ENCODE data around the gene CDK4.

Gene CDK4

DNA sequence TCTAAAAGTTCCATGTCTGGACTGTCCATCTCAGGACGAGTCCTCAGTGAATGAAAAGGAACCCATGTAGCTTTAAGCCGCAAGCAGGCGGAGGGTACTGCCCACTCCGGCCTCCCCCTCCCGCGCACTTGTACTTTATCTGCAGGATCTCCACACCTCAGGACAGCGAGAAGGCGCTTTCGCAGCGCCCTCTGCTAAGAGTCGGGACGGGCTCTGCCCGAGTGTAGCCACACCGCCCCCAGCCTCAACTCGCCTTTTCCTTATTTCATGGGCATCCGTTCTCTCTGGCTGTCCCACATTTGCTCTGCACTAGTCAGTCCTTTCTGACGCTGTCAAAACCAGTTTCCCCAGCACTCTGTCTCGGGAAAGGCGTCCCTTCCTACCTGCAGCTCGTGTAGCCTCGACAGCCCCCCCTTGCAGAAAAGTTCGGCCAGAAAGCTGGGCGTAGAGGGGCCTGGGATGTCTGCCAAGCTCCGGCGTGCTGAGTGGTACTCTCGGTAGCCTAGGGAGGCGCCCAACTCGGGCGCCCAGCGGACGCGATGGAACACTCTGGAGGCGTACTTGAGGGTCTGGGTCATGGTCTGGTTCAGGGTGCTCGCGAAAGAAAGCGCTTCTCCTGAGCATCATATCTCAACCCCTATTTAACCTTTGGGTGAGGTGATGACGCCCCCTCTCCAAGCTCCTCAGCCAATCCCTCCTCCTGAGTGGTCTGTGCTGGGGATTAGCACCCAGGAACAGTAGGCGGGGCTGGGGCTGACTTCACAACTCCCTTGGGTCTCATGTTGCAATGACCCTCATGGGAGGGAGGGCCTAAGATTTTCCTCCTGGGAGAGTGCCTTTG lies 14.6 kb upstream of the CDK4 start, which contains the start of gene CYP27B1:
Gene CYP27B1, minus strand, starts transcription at position 615 of the 841 bp plus-strand sequence. Its CDS starts 37 bp downstream, at position 578.
- peak; percentile 81 for DNase-seq
- peaks cover 2% of the 10 kb centered on the region for H3K36me3 ChIP-seq (ENCODE audit: control insufficient read depth, insufficient read depth, low read length)
- peaks cover 9% of the 10 kb centered on the region for H3K4me1 ChIP-seq (ENCODE audit: control insufficient read depth, low read depth, low read length)
- no peak within 1 kb of the TSS for H4K8ac ChIP-seq (ENCODE audit: low read depth, low read length)
- no peak within 1 kb of the TSS for H2BK120ac ChIP-seq (ENCODE audit: low read depth, low read length)
- H3K79me1 ChIP-seq (ENCODE audit: low read length), result peaks cover 8% of the 10 kb centered on the region
- peak within 1 kb of the TSS; percentile 66 for H3K56ac ChIP-seq (ENCODE audit: low read length)
- no peak within 1 kb of the TSS for H2BK15ac ChIP-seq (replicated peaks; ENCODE audit: low read depth)
- H3K23ac ChIP-seq (ENCODE audit: low read length), result no peak within 1 kb of the TSS
- no peak within 1 kb of the TSS for H3K4ac ChIP-seq (ENCODE audit: low read depth, low read length)
- H3K18ac ChIP-seq (ENCODE audit: low read length), result no peak within 1 kb of the TSS
- no peak within 1 kb of the TSS for H3K27ac ChIP-seq (ENCODE audit: low read depth, low read length)
- H4K5ac ChIP-seq (ENCODE audit: low read length), result no peak within 1 kb of the TSS
- no peak within 1 kb of the TSS for H2AK5ac ChIP-seq (ENCODE audit: low read length)
- H3K4me2 ChIP-seq (ENCODE audit: low read length), result peak within 1 kb of the TSS; percentile 28
- H2BK5ac ChIP-seq (ENCODE audit: low read length), result no peak within 1 kb of the TSS
- no CpG with 5 or more reads among the region's 38 CpGs for WGBS (ENCODE audit: extremely low coverage, insufficient coverage, low lambda C conversion rate)
- peak within 1 kb of the TSS; percentile 38 for H3K9ac ChIP-seq (ENCODE audit: low read length)
- H3K27me3 ChIP-seq (ENCODE audit: insufficient read depth, low read length, poor library complexity), result peaks cover 19% of the 10 kb centered on the region
- peaks cover 3% of the 10 kb centered on the region for H3K79me2 ChIP-seq (ENCODE audit: control insufficient read depth, insufficient read depth, low read length)
- no peak within 1 kb of the TSS for H3K4me3 ChIP-seq (ENCODE audit: low read length)

DNA sequence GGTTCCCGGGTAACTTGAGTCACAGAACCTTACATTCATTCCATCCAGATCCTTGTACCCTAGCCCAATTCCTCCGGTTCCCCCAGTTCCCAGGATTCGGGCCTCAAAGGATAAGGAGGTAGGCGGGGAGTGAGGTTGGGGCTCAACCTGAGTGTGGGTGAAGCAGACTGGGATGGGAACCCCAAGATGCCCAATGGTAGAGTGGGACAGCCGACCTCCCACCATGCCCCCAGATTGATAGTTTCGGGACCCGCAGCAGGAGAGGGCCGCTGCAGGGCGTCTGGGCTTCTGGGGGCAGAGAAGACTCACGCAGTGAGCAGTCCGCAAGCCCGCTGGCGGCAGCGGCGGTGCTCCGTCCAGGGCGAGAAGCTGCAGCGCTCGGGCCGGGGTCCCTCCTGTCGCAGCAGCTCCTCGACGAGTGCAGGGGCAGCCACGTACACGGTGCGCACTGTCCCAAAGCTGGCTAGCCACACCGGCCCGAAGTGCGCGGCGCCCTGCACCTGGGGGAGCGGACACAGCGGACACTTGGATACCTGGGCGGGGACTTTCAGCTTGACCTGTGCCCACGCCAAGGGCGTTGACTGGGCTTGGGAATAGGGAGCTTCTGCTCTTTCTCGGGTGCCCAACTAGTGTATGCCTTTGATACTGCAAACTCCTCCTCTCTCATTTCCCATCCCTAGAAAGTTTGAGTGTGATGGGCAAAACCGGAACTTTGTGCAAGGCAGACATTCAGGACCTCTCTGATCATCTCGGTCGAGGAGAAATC lies 13.8 kb upstream of the CDK4 start:
- peaks cover 9% of the 10 kb centered on the region for H3K4me1 ChIP-seq (ENCODE audit: control insufficient read depth, low read depth, low read length)
- no peak overlapping the region for H2BK15ac ChIP-seq (replicated peaks; ENCODE audit: low read depth)
- no peak overlapping the region for H3K23ac ChIP-seq (ENCODE audit: low read length)
- H3K79me2 ChIP-seq (ENCODE audit: control insufficient read depth, insufficient read depth, low read length), result no peaks in the 10 kb centered on the region
- H3K9ac ChIP-seq (ENCODE audit: low read length), result peak overlapping the region; percentile 51
- no peak for DNase-seq
- no CpG with 5 or more reads among the region's 40 CpGs for WGBS (ENCODE audit: extremely low coverage, insufficient coverage, low lambda C conversion rate)
- H3K79me1 ChIP-seq (ENCODE audit: low read length), result peaks cover 4% of the 10 kb centered on the region
- H3K4ac ChIP-seq (ENCODE audit: low read depth, low read length), result no peak overlapping the region
- no peak overlapping the region for H2BK120ac ChIP-seq (ENCODE audit: low read depth, low read length)
- H3K4me2 ChIP-seq (ENCODE audit: low read length), result peak overlapping the region; percentile 28
- H3K4me3 ChIP-seq (ENCODE audit: low read length), result no peak overlapping the region
- no peak overlapping the region for H3K18ac ChIP-seq (ENCODE audit: low read length)
- H3K27ac ChIP-seq (ENCODE audit: low read depth, low read length), result no peak overlapping the region
- H2BK5ac ChIP-seq (ENCODE audit: low read length), result no peak overlapping the region
- peaks cover 2% of the 10 kb centered on the region for H3K36me3 ChIP-seq (ENCODE audit: control insufficient read depth, insufficient read depth, low read length)
- H4K5ac ChIP-seq (ENCODE audit: low read length), result no peak overlapping the region
- no peak overlapping the region for H4K8ac ChIP-seq (ENCODE audit: low read depth, low read length)
- no peak overlapping the region for H2AK5ac ChIP-seq (ENCODE audit: low read length)
- peak overlapping the region; percentile 66 for H3K56ac ChIP-seq (ENCODE audit: low read length)
- peaks cover 19% of the 10 kb centered on the region for H3K27me3 ChIP-seq (ENCODE audit: insufficient read depth, low read length, poor library complexity)

DNA sequence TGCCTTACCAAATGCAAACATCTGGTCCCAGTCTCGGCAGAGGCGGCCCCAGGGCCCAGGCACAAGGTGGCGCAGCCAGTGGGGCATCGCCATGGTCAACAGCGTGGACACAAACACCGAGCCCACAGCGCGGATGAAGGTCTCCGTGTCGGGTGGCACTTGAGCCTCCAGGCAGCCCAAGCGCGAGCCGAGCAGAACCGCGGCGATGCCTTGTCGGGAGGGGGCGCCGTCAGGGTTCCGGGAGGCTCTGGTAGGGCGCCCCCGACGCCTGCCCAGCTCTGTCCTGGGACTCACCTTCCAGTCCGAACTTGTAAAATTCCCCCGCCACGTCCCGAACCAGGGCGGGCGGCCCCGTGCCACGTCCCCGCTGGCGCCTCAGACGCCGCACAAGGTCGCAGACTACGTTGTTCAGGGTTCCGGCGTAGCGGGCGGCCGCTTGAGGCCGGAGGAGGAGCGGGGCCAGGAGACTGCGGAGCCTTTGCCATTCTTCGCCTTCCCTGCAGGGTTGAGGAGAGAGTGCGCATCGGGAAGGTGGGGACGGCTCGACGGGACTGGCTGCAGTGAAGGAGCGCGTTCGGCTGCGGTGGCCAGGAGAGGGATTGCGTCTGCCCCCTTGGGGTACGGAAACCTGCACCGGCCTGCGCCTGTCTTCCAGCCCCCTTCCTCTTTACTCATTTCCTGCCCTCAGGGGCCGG lies 13.0 kb upstream of the CDK4 start:
- Histone ChIP-seq H3K23ac (ENCODE audit: low read length) (no peak overlapping the region), H3K79me2 (ENCODE audit: control insufficient read depth, insufficient read depth, low read length) (no peaks in the 10 kb centered on the region), H2BK15ac (replicated peaks; ENCODE audit: low read depth) (no peak overlapping the region), H2AK5ac (ENCODE audit: low read length) (no peak overlapping the region), H4K5ac (ENCODE audit: low read length) (no peak overlapping the region), H3K56ac (ENCODE audit: low read length) (peak overlapping the region; percentile 66), H3K4me2 (ENCODE audit: low read length) (peak overlapping the region; percentile 65), H3K27me3 (ENCODE audit: insufficient read depth, low read length, poor library complexity) (peaks cover 19% of the 10 kb centered on the region), H3K79me1 (ENCODE audit: low read length) (no peaks in the 10 kb centered on the region), H2BK5ac (ENCODE audit: low read length) (no peak overlapping the region), H2BK120ac (ENCODE audit: low read depth, low read length) (no peak overlapping the region), H3K18ac (ENCODE audit: low read length) (no peak overlapping the region), H3K4me1 (ENCODE audit: control insufficient read depth, low read depth, low read length) (peaks cover 9% of the 10 kb centered on the region), H3K4ac (ENCODE audit: low read depth, low read length) (no peak overlapping the region), H3K36me3 (ENCODE audit: control insufficient read depth, insufficient read depth, low read length) (peaks cover 2% of the 10 kb centered on the region), H3K27ac (ENCODE audit: low read depth, low read length) (no peak overlapping the region), H3K4me3 (ENCODE audit: low read length) (peak overlapping the region; percentile 10), H4K8ac (ENCODE audit: low read depth, low read length) (no peak overlapping the region), H3K9ac (ENCODE audit: low read length) (peak overlapping the region; percentile 54)
- WGBS (ENCODE audit: extremely low coverage, insufficient coverage, low lambda C conversion rate), result no CpG with 5 or more reads among the region's 60 CpGs
- DNase-seq, result peak; percentile 78

GRCh38 chr12:57764662-57765002 lies 12.5 kb upstream of the CDK4 start:
- no peak for DNase-seq
- H3K56ac ChIP-seq (ENCODE audit: low read length), result peak overlapping the region; percentile 66
- H3K23ac ChIP-seq (ENCODE audit: low read length), result no peak overlapping the region
- peaks cover 9% of the 10 kb centered on the region for H3K4me1 ChIP-seq (ENCODE audit: control insufficient read depth, low read depth, low read length)
- no peak overlapping the region for H3K4ac ChIP-seq (ENCODE audit: low read depth, low read length)
- H3K27me3 ChIP-seq (ENCODE audit: insufficient read depth, low read length, poor library complexity), result peaks cover 19% of the 10 kb centered on the region
- peaks cover 2% of the 10 kb centered on the region for H3K36me3 ChIP-seq (ENCODE audit: control insufficient read depth, insufficient read depth, low read length)
- H3K27ac ChIP-seq (ENCODE audit: low read depth, low read length), result no peak overlapping the region
- peak overlapping the region; percentile 54 for H3K9ac ChIP-seq (ENCODE audit: low read length)
- H4K5ac ChIP-seq (ENCODE audit: low read length), result no peak overlapping the region
- no peak overlapping the region for H3K18ac ChIP-seq (ENCODE audit: low read length)
- H4K8ac ChIP-seq (ENCODE audit: low read depth, low read length), result no peak overlapping the region
- H2BK5ac ChIP-seq (ENCODE audit: low read length), result no peak overlapping the region
- no peaks in the 10 kb centered on the region for H3K79me2 ChIP-seq (ENCODE audit: control insufficient read depth, insufficient read depth, low read length)
- no peaks in the 10 kb centered on the region for H3K79me1 ChIP-seq (ENCODE audit: low read length)
- H2BK15ac ChIP-seq (replicated peaks; ENCODE audit: low read depth), result no peak overlapping the region
- peak overlapping the region; percentile 10 for H3K4me3 ChIP-seq (ENCODE audit: low read length)
- peak overlapping the region; percentile 65 for H3K4me2 ChIP-seq (ENCODE audit: low read length)
- H2BK120ac ChIP-seq (ENCODE audit: low read depth, low read length), result no peak overlapping the region
- no CpG with 5 or more reads among the region's 17 CpGs for WGBS (ENCODE audit: extremely low coverage, insufficient coverage, low lambda C conversion rate)
- H2AK5ac ChIP-seq (ENCODE audit: low read length), result no peak overlapping the region

GRCh38 chr12:57763881-57764661 lies 12.0 kb upstream of the CDK4 start:
- Histone ChIP-seq H3K4ac (ENCODE audit: low read depth, low read length) (no peak overlapping the region), H3K79me1 (ENCODE audit: low read length) (no peaks in the 10 kb centered on the region), H3K9ac (ENCODE audit: low read length) (no peak overlapping the region), H3K56ac (ENCODE audit: low read length) (no peak overlapping the region), H2BK15ac (replicated peaks; ENCODE audit: low read depth) (no peak overlapping the region), H3K36me3 (ENCODE audit: control insufficient read depth, insufficient read depth, low read length) (peaks cover 2% of the 10 kb centered on the region), H3K79me2 (ENCODE audit: control insufficient read depth, insufficient read depth, low read length) (no peaks in the 10 kb centered on the region), H4K5ac (ENCODE audit: low read length) (no peak overlapping the region), H4K8ac (ENCODE audit: low read depth, low read length) (no peak overlapping the region), H2BK5ac (ENCODE audit: low read length) (no peak overlapping the region), H3K18ac (ENCODE audit: low read length) (no peak overlapping the region), H3K4me1 (ENCODE audit: control insufficient read depth, low read depth, low read length) (peaks cover 9% of the 10 kb centered on the region), H3K27me3 (ENCODE audit: insufficient read depth, low read length, poor library complexity) (peaks cover 19% of the 10 kb centered on the region), H3K23ac (ENCODE audit: low read length) (no peak overlapping the region), H3K27ac (ENCODE audit: low read depth, low read length) (no peak overlapping the region), H2BK120ac (ENCODE audit: low read depth, low read length) (no peak overlapping the region), H3K4me2 (ENCODE audit: low read length) (no peak overlapping the region), H3K4me3 (ENCODE audit: low read length) (no peak overlapping the region), H2AK5ac (ENCODE audit: low read length) (no peak overlapping the region)
- no CpG with 5 or more reads among the region's 6 CpGs for WGBS (ENCODE audit: extremely low coverage, insufficient coverage, low lambda C conversion rate)
- no peak for DNase-seq

Data from mesendoderm (in vitro differentiated cells).